Stimulated activated CD4-positive, alpha-beta T cell treated with anti-CD3 and anti-CD28 coated beads, Interleukin-15, amount 100 ng/mL, for 24 hours (primary cell): ENCODE results near the gene TCEAL2.
"Not testable (repeated sequence)": the region's sequence is repeated elsewhere in the genome, so short reads cannot be mapped to it uniquely, and the experiment has no call there.

ENCODE experiments used
- DNase-seq: peaks from one replicate; pipeline ENCODE4 v3.0.0-alpha.2; 2020

TCEAL2 gene

DNA sequence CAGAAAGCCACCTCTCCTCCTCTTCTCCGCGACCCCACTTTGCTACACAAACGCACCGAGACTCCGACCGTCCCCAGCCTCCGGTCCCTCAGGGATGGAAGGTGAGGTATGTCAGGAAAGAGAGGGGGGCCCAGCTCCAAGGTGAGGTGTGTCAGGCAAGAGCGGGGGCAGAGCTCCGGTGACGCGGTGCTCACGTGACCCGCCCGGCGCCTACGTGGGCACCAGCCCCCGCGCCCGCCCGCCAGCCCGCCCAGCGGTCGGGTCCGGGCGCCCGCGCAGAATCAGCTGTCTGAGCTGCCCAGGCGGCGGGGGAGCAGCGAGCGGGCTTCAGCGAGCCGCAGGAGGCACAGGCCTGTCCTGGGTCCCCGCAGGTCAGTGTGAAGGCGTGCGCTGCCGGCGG lies at the start of gene TCEAL2:
Gene TCEAL2 (plus strand): TSS at position 244 of the 400 bp plus-strand sequence. CDS start 1,152 bp downstream, outside the sequence.
- peak; percentile 13 for DNase-seq

DNA sequence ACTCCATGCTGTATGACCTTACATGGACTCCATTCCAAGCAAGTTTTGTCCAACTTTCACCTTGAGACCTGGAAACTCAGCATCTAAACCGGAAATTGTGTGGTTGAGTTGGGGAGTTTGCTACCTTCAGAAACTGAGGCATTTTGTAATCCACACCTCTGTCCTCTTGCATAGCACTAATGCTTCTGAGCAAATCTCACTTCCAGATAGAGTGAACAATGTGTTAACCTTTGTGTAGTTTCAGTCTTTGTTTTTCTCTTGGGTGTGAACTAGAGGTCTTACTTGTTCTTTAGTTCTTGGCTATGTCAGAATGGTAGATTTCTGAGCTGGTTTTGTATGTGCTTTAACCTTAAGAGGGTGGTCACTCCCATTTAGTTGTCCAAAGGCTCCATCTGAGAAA lies 48.1 kb upstream of the TCEAL2 start:
- DNase-seq = no peak

DNA sequence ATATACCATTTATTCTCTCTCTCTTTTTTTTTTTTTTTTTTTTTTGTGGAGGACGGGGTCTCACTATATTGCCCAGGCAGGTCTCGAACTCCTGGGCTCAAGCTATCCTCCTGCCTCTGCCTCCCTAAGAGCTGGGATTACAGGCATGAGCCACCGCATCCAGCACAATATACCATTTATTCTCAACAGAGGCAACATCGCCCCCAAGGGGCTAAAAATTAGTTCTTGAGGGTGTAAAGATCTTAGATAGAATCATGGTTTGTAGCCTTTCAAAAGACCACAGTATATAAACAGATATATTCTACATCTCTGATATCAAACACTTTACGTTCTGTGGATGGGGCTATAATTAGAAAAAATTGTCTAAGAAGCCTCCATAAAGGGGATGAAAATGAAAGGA lies 39.8 kb upstream of the TCEAL2 start:
- peak; percentile 3 for DNase-seq

DNA sequence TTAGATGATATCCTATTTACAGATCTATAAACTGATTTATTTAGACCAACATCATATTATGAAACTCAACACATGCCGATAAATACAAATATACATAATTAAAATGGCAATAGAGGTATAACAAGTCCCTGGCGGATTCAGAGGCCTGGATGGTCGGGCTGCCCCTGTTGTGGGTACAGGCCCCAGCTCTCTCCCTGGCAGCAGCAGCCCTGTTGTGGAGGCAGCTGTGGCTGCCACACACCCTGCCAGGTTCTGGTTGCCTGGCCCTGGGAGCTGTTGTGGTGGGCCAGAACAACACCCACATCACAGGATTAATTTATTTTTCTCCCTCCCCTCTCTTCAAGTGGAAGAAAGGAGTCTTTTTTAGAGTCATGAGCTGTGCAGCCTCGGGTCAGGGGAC lies 12.1 kb upstream of the TCEAL2 start:
- DNase-seq = no peak

DNA sequence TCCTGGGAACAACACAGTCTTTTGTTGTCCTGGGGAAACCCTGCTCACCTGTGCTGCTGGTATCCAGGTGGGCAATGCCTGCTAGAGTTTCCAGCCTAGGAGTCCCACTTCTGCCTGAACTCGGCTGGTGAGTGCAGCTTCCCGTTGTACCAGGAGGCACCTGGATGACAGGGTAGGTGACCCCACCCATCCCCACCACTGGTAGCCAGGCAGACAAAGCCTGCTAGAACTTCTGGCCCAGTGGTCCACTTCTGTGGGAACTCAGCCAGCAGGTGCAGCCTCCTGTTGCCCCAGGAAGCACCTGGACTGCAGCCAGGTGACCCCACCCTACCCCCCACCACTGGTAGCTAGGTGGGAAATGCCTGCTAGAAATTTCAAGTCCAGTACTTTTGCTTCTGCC lies 9.7 kb upstream of the TCEAL2 start:
- DNase-seq = no peak

DNA sequence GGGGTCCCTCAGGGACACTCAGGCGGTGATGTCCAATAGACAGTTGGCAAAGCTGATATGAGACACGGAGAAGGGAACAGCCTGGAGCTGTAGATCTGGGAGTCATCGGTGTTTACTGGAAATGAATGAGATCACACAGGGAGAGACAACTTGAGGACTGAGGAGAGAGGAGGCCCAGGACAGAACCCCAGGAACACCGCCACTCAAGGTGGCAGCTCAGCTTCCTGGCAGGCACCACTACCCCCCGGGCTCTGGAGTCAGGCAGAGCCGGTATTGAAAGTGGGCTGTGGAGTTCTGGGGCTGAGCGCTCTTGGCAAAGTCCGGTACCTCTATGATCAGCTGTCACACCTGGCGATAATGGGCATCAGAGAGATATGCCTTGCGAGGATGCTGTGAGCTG lies 465 bp upstream of the TCEAL2 start:
- not testable (repeated sequence) for DNase-seq

DNA sequence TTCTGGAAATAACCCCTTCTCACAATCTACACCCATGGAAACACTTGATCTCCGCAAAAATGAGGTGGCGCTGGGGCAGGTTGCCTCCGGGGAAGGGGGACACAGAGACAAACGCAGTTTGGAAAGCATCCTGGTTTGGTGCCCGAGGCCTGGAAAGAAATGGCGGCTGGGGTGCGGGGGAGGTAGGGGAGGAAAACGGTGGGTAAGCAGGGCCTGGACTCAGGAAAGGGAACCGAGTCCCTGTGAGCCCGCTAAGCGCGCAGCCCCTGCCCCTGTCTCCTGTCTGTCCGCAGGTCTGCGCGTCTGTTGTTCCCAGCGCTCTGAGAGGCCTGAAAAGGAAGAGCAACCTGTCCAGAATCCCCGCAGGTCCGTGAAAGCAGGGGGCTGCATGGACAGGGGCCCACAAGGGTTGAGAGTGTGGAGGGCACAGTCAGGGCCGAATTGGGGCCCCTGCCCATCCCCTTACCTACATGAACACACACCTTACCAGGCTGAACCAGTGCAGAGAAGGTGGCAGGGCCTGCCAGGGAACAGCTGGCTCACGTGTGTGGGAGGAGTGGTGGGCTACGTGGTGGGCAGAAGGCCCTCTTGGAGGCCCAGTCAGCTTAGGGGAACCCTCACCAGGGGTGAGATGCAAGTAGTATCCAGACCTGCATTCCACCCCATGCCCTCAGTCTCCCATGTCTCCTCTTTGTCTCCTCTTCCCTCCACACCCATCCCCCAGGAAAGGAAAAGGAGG lies 770 bp downstream of the TCEAL2 start:
- not testable (repeated sequence) for DNase-seq

DNA sequence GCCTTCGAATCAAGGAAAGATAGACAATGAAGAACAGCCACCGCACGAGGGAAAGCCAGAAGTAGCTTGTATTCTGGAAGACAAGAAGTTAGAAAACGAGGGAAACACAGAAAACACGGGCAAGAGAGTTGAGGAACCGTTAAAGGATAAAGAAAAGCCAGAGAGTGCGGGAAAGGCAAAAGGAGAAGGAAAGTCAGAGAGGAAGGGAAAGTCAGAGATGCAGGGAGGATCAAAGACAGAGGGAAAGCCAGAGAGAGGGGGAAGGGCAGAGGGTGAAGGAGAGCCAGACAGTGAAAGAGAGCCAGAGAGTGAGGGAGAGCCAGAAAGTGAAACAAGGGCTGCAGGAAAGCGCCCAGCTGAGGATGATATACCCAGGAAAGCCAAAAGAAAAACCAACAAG lies 1.4 kb downstream of the TCEAL2 start:
- DNase-seq = no peak

DNA sequence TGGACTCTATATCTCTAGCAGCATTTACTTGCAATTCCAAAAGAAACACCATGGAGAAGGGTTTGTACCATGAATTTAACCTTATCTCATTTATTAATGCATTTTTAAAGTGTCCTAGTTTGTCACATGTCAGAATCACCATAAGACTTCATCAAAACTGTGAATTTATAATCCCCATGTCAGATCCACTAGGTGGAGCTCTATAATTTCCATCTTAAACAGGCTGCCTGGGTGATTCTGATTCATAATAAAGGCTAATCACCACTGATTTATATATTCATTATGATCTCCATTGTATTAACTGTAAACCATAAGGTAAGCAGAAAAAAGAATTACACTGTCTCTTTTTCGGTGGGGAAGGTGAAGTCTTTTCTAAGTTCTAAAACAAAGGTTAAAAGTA lies 4.0 kb downstream of the TCEAL2 start:
- DNase-seq = no peak

DNA sequence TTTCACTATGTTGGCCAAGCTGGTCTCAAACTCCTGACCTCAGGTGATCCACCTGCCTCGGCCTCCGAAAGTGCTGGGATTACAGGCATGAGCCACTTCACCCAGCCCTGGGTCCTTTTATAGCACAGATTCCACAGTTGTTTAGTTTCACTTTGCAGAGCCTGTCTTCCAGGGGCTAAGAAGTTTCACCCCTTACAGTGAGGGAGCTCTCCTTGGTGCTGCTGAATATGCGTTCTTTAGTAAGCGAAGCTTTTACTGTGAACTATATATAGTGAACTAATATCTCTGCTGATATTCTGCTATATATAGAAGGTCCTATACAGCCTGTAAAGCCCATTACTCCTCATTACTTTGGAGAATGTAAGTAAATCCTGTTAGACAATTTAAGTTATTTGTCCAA lies 12.6 kb downstream of the TCEAL2 start:
- DNase-seq = no peak

DNA sequence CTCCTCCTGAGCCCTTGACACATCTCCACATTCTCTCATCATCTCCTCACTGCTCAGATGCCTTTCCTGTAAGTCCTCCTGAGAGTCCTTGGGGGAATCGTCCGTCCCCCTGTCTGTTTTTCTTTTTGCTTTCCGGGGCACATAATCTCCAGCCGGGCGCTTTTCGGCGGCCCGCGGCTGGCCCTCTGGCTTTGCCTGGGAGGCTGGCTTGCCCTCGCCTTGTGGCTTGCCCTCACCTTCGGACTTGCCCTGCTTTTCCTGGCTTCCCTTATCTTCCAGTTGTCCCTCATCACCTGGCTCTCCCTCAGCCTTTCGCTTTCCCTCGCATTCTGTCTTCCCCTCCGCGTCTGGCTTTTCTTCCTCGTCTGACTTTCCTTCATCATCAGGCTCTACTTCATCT lies 15.4 kb downstream of the TCEAL2 start:
- not testable (repeated sequence) for DNase-seq

DNA sequence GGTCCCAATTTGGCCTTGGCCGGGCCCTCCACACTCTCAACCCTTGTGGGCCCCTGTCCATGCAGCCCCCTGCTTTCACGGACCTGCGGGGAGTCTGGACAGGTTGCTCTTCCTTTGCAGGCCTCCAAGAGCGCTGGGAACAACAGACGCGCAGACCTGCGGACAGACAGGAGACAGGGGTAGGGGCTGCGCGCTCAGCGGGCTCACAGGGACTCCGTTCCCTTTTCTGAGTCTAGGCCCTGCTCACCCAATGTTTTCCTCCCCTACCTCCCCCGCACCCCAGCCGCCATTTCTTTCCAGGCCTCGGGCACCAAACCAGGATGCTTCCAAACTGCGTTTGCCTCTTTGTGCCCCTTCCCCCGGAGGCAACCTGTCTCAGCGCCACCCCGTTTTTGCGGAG lies 16.2 kb downstream of the TCEAL2 start:
- DNase-seq = not testable (repeated sequence)

DNA sequence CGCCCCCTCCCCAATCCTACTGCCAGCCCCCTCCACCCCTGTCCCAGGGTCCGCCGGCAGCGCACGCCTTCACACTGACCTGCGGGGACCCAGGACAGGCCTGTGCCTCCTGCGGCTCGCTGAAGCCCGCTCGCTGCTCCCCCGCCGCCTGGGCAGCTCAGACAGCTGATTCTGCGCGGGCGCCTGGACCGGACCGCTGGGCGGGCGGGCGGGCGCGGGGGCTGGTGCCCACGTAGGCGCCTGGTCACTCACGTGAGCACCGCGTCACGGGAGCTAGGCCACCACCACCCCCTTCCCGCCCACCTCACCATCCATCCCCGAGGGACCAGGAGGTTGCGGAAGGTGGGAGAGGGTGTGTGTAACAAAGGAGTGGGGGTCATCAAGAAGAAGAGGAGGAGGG lies 16.8 kb downstream of the TCEAL2 start, which contains the start of gene TCEAL6:
Gene TCEAL6 (minus strand): TSS at position 208 of the 400 bp plus-strand sequence.
- not testable (repeated sequence) for DNase-seq

DNA sequence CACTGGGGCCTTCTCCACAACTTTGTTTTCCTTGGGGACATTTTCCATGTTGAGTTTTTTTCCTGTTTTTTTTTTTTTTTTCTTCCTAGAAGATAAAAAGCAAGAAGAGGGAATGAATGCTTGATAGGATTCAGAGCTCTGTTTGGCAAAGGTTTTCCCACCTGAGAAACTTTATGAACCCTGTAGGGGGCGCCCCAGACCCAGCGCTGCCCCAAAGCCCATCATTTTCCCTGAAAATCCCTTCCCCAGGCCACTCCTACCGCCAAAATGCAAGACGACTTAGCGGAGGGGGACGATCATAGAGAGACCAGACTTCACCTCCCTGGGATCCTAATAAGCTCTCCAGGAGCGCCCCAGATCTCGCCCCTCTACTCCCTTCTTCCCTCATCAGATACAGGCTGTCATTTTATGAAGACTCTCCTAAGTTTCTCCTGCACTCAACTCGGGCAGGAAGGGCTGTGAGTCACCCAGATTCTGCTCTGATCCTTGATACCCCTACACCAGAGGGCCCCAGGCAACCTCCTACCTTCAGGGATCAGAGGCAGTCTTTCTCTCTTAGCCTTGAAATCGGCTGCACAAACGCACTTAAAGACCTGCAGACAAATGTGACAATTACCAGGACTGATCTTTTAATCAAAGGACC lies 28.9 kb downstream of the TCEAL2 start:
- DNase-seq = peak; percentile 13

DNA sequence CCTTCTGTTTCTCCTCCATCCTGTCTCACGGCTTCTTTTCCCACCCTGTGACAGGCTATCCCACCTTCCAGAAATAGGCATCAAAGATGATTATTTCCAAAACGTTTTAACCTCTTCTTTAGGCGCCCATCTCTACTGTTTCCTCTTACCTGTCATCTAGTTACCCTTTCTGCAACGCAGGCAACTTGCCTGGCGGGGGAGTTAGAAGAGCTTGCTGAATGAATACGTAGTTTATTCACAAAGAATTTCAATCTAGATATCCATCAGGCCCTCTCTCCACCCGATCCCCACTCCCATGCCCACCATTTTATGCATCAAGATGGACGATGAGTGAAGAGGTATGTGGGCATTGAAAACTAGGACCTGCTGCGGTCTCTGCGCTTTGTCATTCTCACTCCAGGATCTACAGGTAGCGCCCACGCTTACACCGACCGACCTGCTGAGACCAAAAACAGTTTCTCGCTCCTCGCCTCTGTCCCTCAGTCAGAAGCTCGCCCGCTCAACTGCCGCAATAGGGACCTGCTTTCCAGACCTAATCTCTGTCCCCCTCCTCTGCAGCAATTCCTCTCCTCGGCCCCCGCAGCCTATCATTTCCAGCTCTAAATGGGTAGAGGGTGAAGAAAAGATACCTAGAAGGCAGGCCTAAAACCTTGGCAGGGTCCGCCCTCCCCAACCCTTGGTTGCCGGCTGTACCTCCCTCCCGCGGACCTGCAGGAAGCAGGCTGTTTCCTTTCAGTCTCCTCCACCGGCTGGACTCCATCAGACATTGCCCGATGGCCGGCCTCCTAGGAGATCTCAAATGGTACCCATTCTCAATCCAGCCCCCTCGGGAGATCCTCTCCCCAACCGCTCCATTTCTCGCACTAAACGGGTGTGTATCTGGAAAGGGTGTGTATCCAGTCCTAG lies 29.7 kb downstream of the TCEAL2 start:
- peak; percentile 40 for DNase-seq

DNA sequence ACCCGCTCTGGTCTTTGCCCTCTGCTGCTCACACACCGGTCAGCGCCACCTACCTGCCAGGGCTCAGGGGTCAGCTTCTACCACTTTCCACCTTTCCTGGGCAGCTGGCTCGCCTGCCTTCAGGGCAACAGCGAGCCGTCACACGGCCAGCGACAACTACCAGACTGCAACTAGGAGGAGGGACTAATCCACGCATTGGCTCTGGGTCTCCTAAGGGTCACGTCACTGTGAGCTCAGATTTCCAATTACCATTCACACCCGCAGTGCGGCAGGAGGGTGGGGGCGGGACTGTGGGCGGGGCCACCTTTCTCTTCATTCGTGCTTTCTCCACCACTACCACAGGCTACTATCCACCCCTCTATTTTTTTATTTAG lies 30.3 kb downstream of the TCEAL2 start, which contains the start of gene BEX5:
Gene BEX5 (minus strand): TSS at position 172 of the 374 bp plus-strand sequence. CDS start 1,712 bp downstream, outside the sequence.
- peak; percentile 52 for DNase-seq
